CD14-positive monocyte (primary cell): ENCODE results near the gene PFN4. TPM values are rescaled to one million over a fixed set of nuclear protein-coding genes. Genes with fewer than 3 reads are reported as not detected.

Experiments used
- DNase-seq, 3 donors: peaks; one replicate each; pipeline ENCODE4 v3.0.0-alpha.2; 2011 to 2022
- H2AFZ ChIP-seq: 2 replicates; pipeline ENCODE4 v1.6.0; 2012; ENCODE audit warnings: mild to moderate bottlenecking, low read depth, low read length, inconsistent platforms; ENCODE audit not compliant: insufficient read depth, poor library complexity, severe bottlenecking
- H3K27ac ChIP-seq, 2 donors: 1 replicate in 1 of 2; 2 replicates in 1 of 2; pipeline ENCODE4 v1.5.1; 2012 to 2013; ENCODE audit warnings: low read length in 2 of 2, control low read depth in 1 of 2, inconsistent platforms in 1 of 2, low read depth in 1 of 2, mild to moderate bottlenecking in 1 of 2
- H3K27me3 ChIP-seq, 2 donors: one replicate each; pipeline versions ENCODE4 v1.6.0 to v1.6.1; 2011 to 2013; ENCODE audit warnings: low read length in 2 of 2; ENCODE audit not compliant: control insufficient read depth in 2 of 2, insufficient read depth in 2 of 2
- H3K36me3 ChIP-seq, 2 donors: replicated peaks in 1 of 2; 1 replicate in 1 of 2; 2 replicates in 1 of 2; pipeline versions ENCODE4 v1.5.1 to v1.6.1; 2012 to 2013; ENCODE audit warnings: low read length in 2 of 2, control low read depth in 1 of 2, inconsistent platforms in 1 of 2, mild to moderate bottlenecking in 1 of 2; ENCODE audit not compliant: insufficient read depth in 2 of 2, control insufficient read depth in 1 of 2
- H3K4me1 ChIP-seq, 2 donors: 1 replicate in 1 of 2; 2 replicates in 1 of 2; pipeline versions ENCODE4 v1.5.1 to v1.6.1; 2012 to 2013; ENCODE audit warnings: low read length in 2 of 2, control low read depth in 1 of 2, inconsistent platforms in 1 of 2, mild to moderate bottlenecking in 1 of 2, moderate library complexity in 1 of 2; ENCODE audit not compliant: insufficient read depth in 2 of 2, control insufficient read depth in 1 of 2
- H3K4me2 ChIP-seq: replicated peaks from 2 replicates; pipeline ENCODE3; 2012; ENCODE audit warnings: low read length, moderate library complexity, mild to moderate bottlenecking; ENCODE audit not compliant: poor library complexity, severe bottlenecking; ENCODE audit errors: extremely low read depth
- H3K4me3 ChIP-seq, 3 experiments: fragments of 200-600 bp in 1 of 3; sonication (generic) in 1 of 3; replicated peaks in 1 of 3; 1 replicate in 2 of 3; 2 replicates in 1 of 3; pipeline ENCODE4 v1.5.1; 2011 to 2013; ENCODE audit warnings: low read length in 3 of 3, mild to moderate bottlenecking in 3 of 3, control low read depth in 2 of 3, low read depth in 2 of 3, inconsistent platforms in 1 of 3, moderate library complexity in 1 of 3
- H3K79me2 ChIP-seq: 2 replicates; pipeline ENCODE4 v1.6.0; 2012; ENCODE audit warnings: mild to moderate bottlenecking, control low read depth, inconsistent platforms, low read length, moderate library complexity; ENCODE audit not compliant: insufficient read depth
- H3K9ac ChIP-seq: 2 replicates; pipeline ENCODE4 v1.6.0; 2017; ENCODE audit warnings: low read length, mild to moderate bottlenecking; ENCODE audit not compliant: insufficient read depth, poor library complexity, severe bottlenecking
- H3K9me3 ChIP-seq, 2 donors: replicated peaks in 1 of 2; 1 replicate in 1 of 2; 2 replicates in 1 of 2; pipeline versions ENCODE4 v1.5.1 to v1.6.1; 2012 to 2013; ENCODE audit warnings: low read length in 2 of 2, control low read depth in 1 of 2; ENCODE audit not compliant: control insufficient read depth in 1 of 2, insufficient read depth in 1 of 2
- H4K20me1 ChIP-seq: 2 replicates; pipeline ENCODE4 v1.6.0; 2012; ENCODE audit warnings: mild to moderate bottlenecking, low read length, control low read depth, moderate library complexity; ENCODE audit not compliant: insufficient read depth
- H3K27ac Mint-ChIP-seq, 7 donors: one replicate each; pipeline ENCODE4 v1.8.0; 2020; ENCODE audit warnings: mild to moderate bottlenecking in 7 of 7, mixed read lengths in 7 of 7, moderate library complexity in 6 of 7, inconsistent platforms in 2 of 7
- H3K27me3 Mint-ChIP-seq, 3 donors: one replicate each; pipeline ENCODE4 v1.8.0; 2021 to 2022; ENCODE audit warnings: low read depth in 3 of 3, mild to moderate bottlenecking in 3 of 3, mixed read lengths in 3 of 3, moderate library complexity in 3 of 3, inconsistent platforms in 1 of 3
- H3K36me3 Mint-ChIP-seq, 2 donors: one replicate each; pipeline ENCODE4 v1.8.0; 2020; ENCODE audit warnings: mixed read lengths in 2 of 2, inconsistent platforms in 1 of 2, mild to moderate bottlenecking in 1 of 2
- H3K4me1 Mint-ChIP-seq: one replicate; pipeline ENCODE4 v1.8.0; 2020; ENCODE audit warnings: mild to moderate bottlenecking, mixed read lengths
- H3K4me3 Mint-ChIP-seq, 2 donors: one replicate each; pipeline ENCODE4 v1.8.0; 2020; ENCODE audit warnings: mild to moderate bottlenecking in 2 of 2, mixed read lengths in 2 of 2, moderate library complexity in 1 of 2
- H3K9me3 Mint-ChIP-seq, 7 donors: one replicate each; pipeline ENCODE4 v1.8.0; 2020 to 2022; ENCODE audit warnings: mixed read lengths in 7 of 7, mild to moderate bottlenecking in 6 of 7, moderate library complexity in 6 of 7, inconsistent platforms in 2 of 7
- CTCF ChIP-seq: fragments of 200-600 bp; IDR thresholded peaks from one replicate; pipeline ENCODE4 v1.8.0; 2022; ENCODE audit warnings: antibody characterized with exemption, mild to moderate bottlenecking
- WGBS: methylation state at CpG from one replicate; pipeline ENCODE4 v1.1.5; 2013; ENCODE audit warnings: missing lambda C conversion rate; ENCODE audit not compliant: insufficient coverage; 5-methylcytosine and 5-hydroxymethylcytosine counted together
- intact Hi-C, 2 donors: fragments of 100-400 bp; cut with micrococcal nuclease; formaldehyde crosslinking; loops; one replicate each; pipeline versions ENCODE4 v1.15.0 to v1.15.1; 2023
- polyA plus RNA-seq, 3 donors: library from polyadenylated mRNA; depleted of rRNA in 1 of 3; unstranded in 2 of 3; stranded (reverse) in 1 of 3; fragments of 300-500 nt in 2 of 3; fragments of >200 nt in 1 of 3; fragmentation: Illumina TruSeq in 2 of 3; gene quantifications; 1 replicate in 2 of 3; 2 replicates in 1 of 3; pipeline ENCODE4 v1.2.3, GENCODE V29; 2012 to 2021

Gene PFN4
- polyA plus RNA-seq, 3 donors, result not detected

- H3K4me1 ChIP-seq, result peaks cover 14 to 16% of the 10 kb centered on the region in 2 donors
- H3K4me3 Mint-ChIP-seq, result no peak overlapping the region
- no peak overlapping the region for H2AFZ ChIP-seq
- peaks cover 0 to 3% (median 0%) of the 10 kb centered on the region in 3 donors for H3K27me3 Mint-ChIP-seq
- H4K20me1 ChIP-seq, result no peaks in the 10 kb centered on the region
- no peaks in the 10 kb centered on the region for H3K9me3 Mint-ChIP-seq
- no peak overlapping the region for H3K4me2 ChIP-seq
- no peak overlapping the region for H3K27ac Mint-ChIP-seq
- H3K4me1 Mint-ChIP-seq, result peaks cover 15% of the 10 kb centered on the region
- H3K79me2 ChIP-seq, result no peaks in the 10 kb centered on the region
- H3K9me3 ChIP-seq, result no peaks in the 10 kb centered on the region
- H3K27ac ChIP-seq, result no peak overlapping the region
- no peak overlapping the region for H3K9ac ChIP-seq
- no peak overlapping the region for H3K4me3 ChIP-seq
- TF ChIP-seq CTCF, result no peak
- peaks cover 2 to 3% of the 10 kb centered on the region in 2 donors for H3K36me3 Mint-ChIP-seq
- WGBS, result no CpG with 5 or more reads among the region's 4 CpGs
- no peaks in the 10 kb centered on the region for H3K27me3 ChIP-seq
- intact Hi-C loops, result no loop called here
- no peaks in the 10 kb centered on the region for H3K36me3 ChIP-seq
- no peak for DNase-seq
Measured at GRCh38 chr2:24121469-24121868, 1.7 kb downstream of the PFN4 start.

- no peak for DNase-seq
- Histone ChIP-seq H3K36me3 (no peaks in the 10 kb centered on the region), H3K4me2 (no peak overlapping the region), H2AFZ (no peak overlapping the region), H3K27ac (no peak overlapping the region), H4K20me1 (no peaks in the 10 kb centered on the region), H3K9me3 (no peaks in the 10 kb centered on the region), H3K4me3 (no peak overlapping the region), H3K4me1 (peaks cover 14 to 16% of the 10 kb centered on the region in 2 donors), H3K9ac (no peak overlapping the region), H3K79me2 (no peaks in the 10 kb centered on the region), H3K27me3 (no peaks in the 10 kb centered on the region)
- H3K4me1 Mint-ChIP-seq, result peaks cover 15% of the 10 kb centered on the region
- H3K4me3 Mint-ChIP-seq, result no peak overlapping the region
- no peak for TF ChIP-seq CTCF
- H3K27ac Mint-ChIP-seq, result no peak overlapping the region
- intact Hi-C loops, result no loop called here
- H3K27me3 Mint-ChIP-seq, result peaks cover 0 to 3% (median 0%) of the 10 kb centered on the region in 3 donors
- H3K36me3 Mint-ChIP-seq, result peaks cover 2 to 3% of the 10 kb centered on the region in 2 donors
- no CpG with 5 or more reads among the region's 5 CpGs for WGBS
- no peaks in the 10 kb centered on the region for H3K9me3 Mint-ChIP-seq
Measured at GRCh38 chr2:24121066-24121465, 2.1 kb downstream of the PFN4 start.
